GM12873 (cell line): Measurements from ENCODE around the gene AP2A2.

ENCODE experiments used
- TF ChIP-seq, protein P1 (sequence below): IDR thresholded peaks from 2 replicates; pipeline ENCODE4 v1.5.1; 2012; ENCODE audit warnings: low read depth, mild to moderate bottlenecking, moderate library complexity, low read length, control low read depth; ENCODE audit not compliant: insufficient read depth; ENCODE audit errors: missing control alignments

The AP2A2 gene

DNA sequence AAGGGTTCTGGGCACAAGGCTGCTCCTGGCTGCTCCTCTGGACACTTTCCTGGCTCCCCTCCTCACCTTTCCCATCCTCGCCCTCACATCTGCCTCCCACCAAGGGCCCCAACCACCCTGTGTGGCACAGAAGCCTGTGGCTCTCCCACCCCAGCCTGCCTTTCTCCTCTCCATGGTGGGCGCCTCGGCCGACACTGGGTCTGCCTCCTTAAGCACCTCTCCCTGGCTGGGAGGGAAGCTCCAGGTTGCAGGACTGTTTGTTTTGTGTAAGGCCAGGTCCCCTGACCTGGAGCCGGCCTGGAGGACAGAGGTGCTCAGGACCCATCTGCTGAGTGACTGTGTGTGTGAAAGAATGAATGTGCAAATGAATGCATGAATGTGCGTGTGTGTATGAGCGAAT lies 96.7 kb downstream of the AP2A2 start:
- TF ChIP-seq, protein P1, sequence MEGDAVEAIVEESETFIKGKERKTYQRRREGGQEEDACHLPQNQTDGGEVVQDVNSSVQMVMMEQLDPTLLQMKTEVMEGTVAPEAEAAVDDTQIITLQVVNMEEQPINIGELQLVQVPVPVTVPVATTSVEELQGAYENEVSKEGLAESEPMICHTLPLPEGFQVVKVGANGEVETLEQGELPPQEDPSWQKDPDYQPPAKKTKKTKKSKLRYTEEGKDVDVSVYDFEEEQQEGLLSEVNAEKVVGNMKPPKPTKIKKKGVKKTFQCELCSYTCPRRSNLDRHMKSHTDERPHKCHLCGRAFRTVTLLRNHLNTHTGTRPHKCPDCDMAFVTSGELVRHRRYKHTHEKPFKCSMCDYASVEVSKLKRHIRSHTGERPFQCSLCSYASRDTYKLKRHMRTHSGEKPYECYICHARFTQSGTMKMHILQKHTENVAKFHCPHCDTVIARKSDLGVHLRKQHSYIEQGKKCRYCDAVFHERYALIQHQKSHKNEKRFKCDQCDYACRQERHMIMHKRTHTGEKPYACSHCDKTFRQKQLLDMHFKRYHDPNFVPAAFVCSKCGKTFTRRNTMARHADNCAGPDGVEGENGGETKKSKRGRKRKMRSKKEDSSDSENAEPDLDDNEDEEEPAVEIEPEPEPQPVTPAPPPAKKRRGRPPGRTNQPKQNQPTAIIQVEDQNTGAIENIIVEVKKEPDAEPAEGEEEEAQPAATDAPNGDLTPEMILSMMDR, result no peak

- TF ChIP-seq, protein P1, result no peak
Measured at GRCh38 chr11:1022908-1023810, 97.5 kb downstream of the AP2A2 start.

GRCh38 chr11:1023811-1024596 lies 98.3 kb downstream of the AP2A2 start:
- TF ChIP-seq, protein P1, result no peak

GRCh38 chr11:1024597-1025409 lies 99.1 kb downstream of the AP2A2 start:
- TF ChIP-seq, protein P1, result no peak

DNA sequence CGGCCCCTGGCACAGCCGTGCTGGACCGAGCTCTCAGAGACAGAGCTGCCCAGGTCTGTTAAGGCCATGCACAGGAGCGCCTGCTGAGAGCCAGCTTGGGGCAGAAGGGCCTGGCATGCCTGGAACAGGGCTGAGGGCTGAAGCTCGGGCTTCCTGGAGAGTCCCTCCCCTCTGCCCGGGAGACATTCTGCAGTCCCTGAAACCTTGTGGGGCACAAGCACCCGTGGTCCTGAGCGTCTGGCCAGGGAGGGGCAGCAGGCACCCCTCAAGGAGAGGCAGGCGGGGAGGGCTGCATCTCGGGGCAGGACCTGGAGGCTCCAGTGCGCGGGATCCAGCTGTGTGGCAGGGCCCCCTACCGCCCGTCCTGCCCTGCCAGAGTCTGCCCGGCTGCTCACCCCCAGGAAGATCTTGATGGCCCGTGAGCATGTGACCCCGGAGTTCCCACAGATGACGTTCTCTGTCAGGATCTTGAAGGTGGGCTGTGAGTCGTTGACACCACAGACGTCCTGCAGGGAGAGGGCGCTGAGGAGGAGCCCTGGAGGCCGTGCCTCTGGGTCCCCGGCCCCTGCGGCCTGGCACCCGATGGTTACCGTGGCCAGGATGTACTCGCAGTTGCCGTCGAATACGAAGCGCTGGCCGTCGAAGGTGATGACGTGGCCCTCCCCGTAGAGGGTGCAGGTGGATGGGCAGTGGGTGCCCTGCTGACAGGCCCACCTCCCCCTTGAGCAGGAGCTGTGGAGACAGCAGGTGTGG lies 99.9 kb downstream of the AP2A2 start:
- TF ChIP-seq, protein P1, result no peak

GRCh38 chr11:1026163-1026450 lies 100.4 kb downstream of the AP2A2 start:
- TF ChIP-seq, protein P1, result no peak
